ENCODE measurements around the gene GID4.

- TF ChIP-seq REST (IDR thresholded peaks at IDR 0.05; ENCODE audit: insufficient read depth in 1 of 2, low read depth in 2 of 2, low read length in 2 of 2) (no peak), POLR2AphosphoS5 (IDR thresholded peaks at IDR 0.05; ENCODE audit: low read depth, low read length) (no peak)
Measured at GRCh38 chr17:18041776-18042175, 2.6 kb downstream of the GID4 start.
